ENCODE measurements around the gene KRTAP1-1. TPM values are rescaled to one million over a fixed set of nuclear protein-coding genes. Genes with fewer than 3 reads are reported as not detected.
"Not testable (repeated sequence)": the region's sequence is repeated elsewhere in the genome, so short reads cannot be mapped to it uniquely, and the experiment has no call there.

The KRTAP1-1 gene
- total RNA-seq, 4 donors from 2014 or later = not detected

GRCh38 chr17:41065829-41066624, 24.8 kb upstream of the KRTAP1-1 start, which contains the start of gene KRTAP2-4:
TSS of gene KRTAP2-4 (minus strand) at chr17:41065879. CDS start at chr17:41065845, 34 bp downstream.
- Histone ChIP-seq H3K9me3 (no peaks in the 10 kb centered on the region), H3K27ac (no peak within 1 kb of the TSS), H3K4me3 (no peak within 1 kb of the TSS), H3K27me3 (peaks cover 21% of the 10 kb centered on the region), H3K4me1 (no peaks in the 10 kb centered on the region), H3K36me3 (no peaks in the 10 kb centered on the region)
- TF ChIP-seq EP300 (IDR thresholded peaks at IDR 0.05; ENCODE audit: low read depth) = no peak
- no peak for TF ChIP-seq CTCF (IDR thresholded peaks at IDR 0.05)
- TF ChIP-seq POLR2A (IDR thresholded peaks at IDR 0.05) = no peak
- no peak for TF ChIP-seq POLR2AphosphoS5 (IDR thresholded peaks at IDR 0.05)
- DNase-seq = no peak
- intact Hi-C loops (cut with DNase I; ENCODE audit: low total_unique reads) = no loop called here
- in situ Hi-C loops (cut with MboI; ENCODE audit: low pct_ligation_motif_present in 1 of 4, low pct_unique_long_range_greater_than_20kb in 1 of 4, low sequenced_read_pairs in 3 of 4) = no loop called here
- WGBS, 2 donors (ENCODE audit: low coverage in 1 of 2) = 91 to 93% methylated on average over 4 to 6 of the region's 6 CpGs

GRCh38 chr17:41065016-41065689, 23.9 kb upstream of the KRTAP1-1 start:
- DNase-seq; H3K27ac ChIP-seq; H3K9me3 ChIP-seq; H3K4me1 ChIP-seq; in situ Hi-C loops (cut with MboI; ENCODE audit: low pct_ligation_motif_present in 1 of 4, low pct_unique_long_range_greater_than_20kb in 1 of 4, low sequenced_read_pairs in 3 of 4); H3K36me3 ChIP-seq; intact Hi-C loops (cut with DNase I; ENCODE audit: low total_unique reads); H3K4me3 ChIP-seq: not testable (repeated sequence)
- peaks cover 23% of the 10 kb centered on the region for H3K27me3 ChIP-seq
- 68 to 69% methylated on average over 3 to 6 of the region's 16 CpGs for WGBS, 2 donors (ENCODE audit: low coverage in 1 of 2)

- intact Hi-C loops (cut with DNase I; ENCODE audit: low total_unique reads) = no loop called here
- H3K36me3 ChIP-seq = no peaks in the 10 kb centered on the region
- no peak overlapping the region for H3K27ac ChIP-seq
- no peaks in the 10 kb centered on the region for H3K4me1 ChIP-seq
- WGBS, 2 donors (ENCODE audit: low coverage in 1 of 2) = 50% methylated on average over 1 of the region's 1 CpG; no CpG with 5 or more reads in 1 of the 2 donors
- in situ Hi-C loops (cut with MboI; ENCODE audit: low pct_ligation_motif_present in 1 of 4, low pct_unique_long_range_greater_than_20kb in 1 of 4, low sequenced_read_pairs in 3 of 4) = no loop called here
- H3K9me3 ChIP-seq = no peaks in the 10 kb centered on the region
- H3K27me3 ChIP-seq = peaks cover 23% of the 10 kb centered on the region
- H3K4me3 ChIP-seq = no peak overlapping the region
- no peak for TF ChIP-seq CTCF (IDR thresholded peaks at IDR 0.05)
- no peak for TF ChIP-seq POLR2A (IDR thresholded peaks at IDR 0.05)
- no peak for TF ChIP-seq EP300 (IDR thresholded peaks at IDR 0.05; ENCODE audit: low read depth)
- no peak for TF ChIP-seq POLR2AphosphoS5 (IDR thresholded peaks at IDR 0.05)
- no peak for DNase-seq
Measured at GRCh38 chr17:41064301-41064700, 23.1 kb upstream of the KRTAP1-1 start.

- DNase-seq = no peak
- H3K9me3 ChIP-seq = no peaks in the 10 kb centered on the region
- TF ChIP-seq POLR2AphosphoS5 (IDR thresholded peaks at IDR 0.05) (no peak), EP300 (IDR thresholded peaks at IDR 0.05; ENCODE audit: low read depth) (no peak), POLR2A (IDR thresholded peaks at IDR 0.05) (no peak), CTCF (IDR thresholded peaks at IDR 0.05) (no peak)
- intact Hi-C loops (cut with DNase I; ENCODE audit: low total_unique reads) (no loop called here), in situ Hi-C loops (cut with MboI; ENCODE audit: low pct_ligation_motif_present in 1 of 4, low pct_unique_long_range_greater_than_20kb in 1 of 4, low sequenced_read_pairs in 3 of 4) (no loop called here)
- 53 to 72% methylated on average over 4 of the region's 4 CpGs for WGBS, 2 donors (ENCODE audit: low coverage in 1 of 2)
- peaks cover 23% of the 10 kb centered on the region for H3K27me3 ChIP-seq
- no peak overlapping the region for H3K27ac ChIP-seq
- H3K4me1 ChIP-seq = no peaks in the 10 kb centered on the region
- no peak overlapping the region for H3K4me3 ChIP-seq
- H3K36me3 ChIP-seq = no peaks in the 10 kb centered on the region
Measured at GRCh38 chr17:41063449-41063848, 22.2 kb upstream of the KRTAP1-1 start.
